IMR-90 (cell line): ENCODE results near the gene TMX1. TPM values are rescaled to one million over a fixed set of nuclear protein-coding genes. Genes with fewer than 3 reads are reported as not detected.

Experiments used
- ATAC-seq: fragments of 200-7000 bp; cut with Tn5 transposase; 2 replicates; pipeline ENCODE4 v1.9.1; 2020; ENCODE audit warnings: low read depth, mild to moderate bottlenecking, moderate library complexity
- BruUV-seq: library from RNA; stranded (reverse); fragments of 400-500 nt; replicated peaks from 2 replicates; lab custom pipeline; 2021; lab: Mats Ljungman, UMichigan
- CTCF ChIA-PET: fragments of 300-600 bp; formaldehyde crosslinking; extraction: SDS; loops from one replicate; lab custom pipeline; 2021; ENCODE audit warnings: antibody characterized with exemption; lab: Yijun Ruan, JAX
- POLR2A ChIA-PET: fragments of 300-600 bp; sonication (Branson Sonifier 250); formaldehyde crosslinking; loops from one replicate; lab custom pipeline; 2022; ENCODE audit warnings: antibody characterized with exemption; ENCODE audit not compliant: unreplicated experiment; lab: Charles Lee
- DNase-seq: peaks from one replicate; pipeline ENCODE4 v3.0.0; 2013
- H2AFZ ChIP-seq: replicated peaks from 2 replicates; pipeline ENCODE3; 2013; ENCODE audit warnings: low read length, mild to moderate bottlenecking; ENCODE audit not compliant: poor library complexity
- H2AK5ac ChIP-seq: 2 replicates; pipeline ENCODE4 v1.6.1; 2013; ENCODE audit warnings: low read depth, low read length, inconsistent platforms
- H2AK9ac ChIP-seq: replicated peaks from 2 replicates; pipeline ENCODE3; 2013; ENCODE audit warnings: mild to moderate bottlenecking, low read depth, low read length, moderate library complexity; ENCODE audit not compliant: poor library complexity
- H2BK120ac ChIP-seq: 2 replicates; pipeline ENCODE4 v1.6.1; 2013; ENCODE audit warnings: low read depth, low read length, inconsistent platforms
- H2BK15ac ChIP-seq: 3 replicates; pipeline ENCODE4 v1.6.1; 2013; ENCODE audit warnings: low read depth, low read length, inconsistent platforms
- H2BK20ac ChIP-seq: 2 replicates; pipeline ENCODE4 v1.6.1; 2013; ENCODE audit warnings: low read depth, mild to moderate bottlenecking, inconsistent platforms, low read length, moderate library complexity
- H2BK5ac ChIP-seq: 2 replicates; pipeline ENCODE4 v1.6.1; 2013; ENCODE audit warnings: mild to moderate bottlenecking, low read depth, low read length, inconsistent platforms; ENCODE audit not compliant: poor library complexity, severe bottlenecking
- H3K14ac ChIP-seq: replicated peaks from 2 replicates; pipeline ENCODE4 v1.6.1; 2013; ENCODE audit warnings: low read depth, low read length, inconsistent platforms
- H3K18ac ChIP-seq: 2 replicates; pipeline ENCODE4 v1.6.1; 2013; ENCODE audit warnings: low read depth, low read length, control low read depth
- H3K23ac ChIP-seq: 2 replicates; pipeline ENCODE4 v1.6.1; 2013; ENCODE audit warnings: low read depth, low read length, inconsistent platforms
- H3K27ac ChIP-seq: 2 replicates; pipeline ENCODE4 v1.5.1; 2013; ENCODE audit warnings: mild to moderate bottlenecking, control low read depth, low read length; ENCODE audit not compliant: insufficient read depth
- H3K27me3 ChIP-seq: 2 replicates; pipeline ENCODE4 v1.6.1; 2013; ENCODE audit warnings: low read length; ENCODE audit not compliant: control insufficient read depth, insufficient read depth
- H3K36me3 ChIP-seq: 2 replicates; pipeline ENCODE4 v1.6.1; 2013; ENCODE audit warnings: low read length, mixed read lengths; ENCODE audit not compliant: control insufficient read depth, insufficient read depth
- H3K4ac ChIP-seq: 2 replicates; pipeline ENCODE4 v1.6.1; 2013; ENCODE audit warnings: low read depth, low read length, inconsistent platforms
- H3K4me1 ChIP-seq: 2 replicates; pipeline ENCODE4 v1.6.1; 2013; ENCODE audit warnings: low read length, mixed read lengths; ENCODE audit not compliant: control insufficient read depth, insufficient read depth
- H3K4me2 ChIP-seq: 2 replicates; pipeline ENCODE4 v1.6.1; 2013; ENCODE audit warnings: low read depth, mild to moderate bottlenecking, control low read depth, low read length, moderate library complexity
- H3K4me3 ChIP-seq: 2 replicates; pipeline ENCODE4 v1.5.1; 2013; ENCODE audit warnings: low read depth, mild to moderate bottlenecking, control low read depth, low read length, moderate library complexity; ENCODE audit not compliant: insufficient read depth
- H3K56ac ChIP-seq: 2 replicates; pipeline ENCODE4 v1.6.1; 2013; ENCODE audit warnings: low read length, inconsistent platforms; ENCODE audit not compliant: insufficient read depth; ENCODE audit errors: extremely low read depth
- H3K79me1 ChIP-seq, 2 experiments: 2 replicates each; pipeline ENCODE4 v1.6.1; 2013; ENCODE audit warnings: low read length in 2 of 2, inconsistent platforms in 1 of 2, low read depth in 1 of 2
- H3K9ac ChIP-seq: 2 replicates; pipeline ENCODE4 v1.6.1; 2013; ENCODE audit warnings: low read depth, low read length, control low read depth
- H3K9me1 ChIP-seq: 2 replicates; pipeline ENCODE4 v1.6.1; 2013; ENCODE audit warnings: low read length, inconsistent platforms; ENCODE audit not compliant: insufficient read depth
- H3K9me3 ChIP-seq: 2 replicates; pipeline ENCODE4 v1.6.1; 2013; ENCODE audit warnings: low read length; ENCODE audit not compliant: control insufficient read depth, insufficient read depth
- H4K20me1 ChIP-seq: 2 replicates; pipeline ENCODE4 v1.6.1; 2013; ENCODE audit warnings: low read length, inconsistent platforms; ENCODE audit not compliant: insufficient read depth
- H4K5ac ChIP-seq: 2 replicates; pipeline ENCODE4 v1.6.1; 2013; ENCODE audit warnings: mild to moderate bottlenecking, low read depth, low read length, control low read depth
- H4K8ac ChIP-seq, 2 experiments: 2 replicates each; pipeline ENCODE4 v1.6.1; 2013; ENCODE audit warnings: low read depth in 2 of 2, low read length in 2 of 2, control low read depth in 1 of 2, inconsistent platforms in 1 of 2
- H4K91ac ChIP-seq: 2 replicates; pipeline ENCODE4 v1.6.1; 2013; ENCODE audit warnings: low read depth, low read length, inconsistent platforms; ENCODE audit not compliant: insufficient read depth
- CHD1 ChIP-seq: IDR thresholded peaks from 2 replicates; pipeline ENCODE4 v1.6.1; 2012; ENCODE audit warnings: low read depth, low read length, improper control_type of control experiment
- FOS ChIP-seq: fragments of 150-350 bp; IDR thresholded peaks from 2 replicates; pipeline ENCODE4 v1.6.1; 2016; ENCODE audit warnings: low read depth, low read length
- WGBS, 2 experiments: methylation state at CpG; one replicate each; pipeline versions ENCODE4 v1.1.5 to v1.1.7; 2013; ENCODE audit warnings: missing lambda C conversion rate in 2 of 2; ENCODE audit not compliant: insufficient read length in 1 of 2; ENCODE audit errors: extremely low coverage in 2 of 2; 5-methylcytosine and 5-hydroxymethylcytosine counted together
- dilution Hi-C: fragments of 300-500 bp; cut with HindIII; formaldehyde crosslinking; loops from one replicate; pipeline ENCODE4 v1.14.3; 2018; ENCODE audit warnings: low sequenced_read_pairs; ENCODE audit not compliant: unreplicated experiment
- in situ Hi-C: fragments of 300-500 bp; cut with MboI; formaldehyde crosslinking; loops from 3 replicates; pipeline ENCODE4 v1.14.3; 2019; ENCODE audit warnings: low sequenced_read_pairs, inconsistent platforms, mixed read lengths
- intact Hi-C: fragments of 100-400 bp; cut with micrococcal nuclease; formaldehyde crosslinking; loops from 2 replicates; pipeline ENCODE4 v1.10.0; 2022
- polyA plus RNA-seq, 3 experiments: library from polyadenylated mRNA; depleted of rRNA; stranded (reverse); fragments of >200 nt; gene quantifications; 2 replicates each; pipeline ENCODE4 v1.2.3, GENCODE V29; 2012; ENCODE audit warnings: low replicate concordance in 1 of 3
- total RNA-seq: library from RNA; depleted of rRNA; stranded (reverse); fragments of >200 nt; gene quantifications from 2 replicates; pipeline ENCODE4 v1.2.3, GENCODE V29; 2012
- TF ChIP-seq, protein P1 (sequence below): conservative IDR thresholded peaks from 2 replicates; pipeline ENCODE4 v1.5.1; 2012; ENCODE audit warnings: mild to moderate bottlenecking, low read depth, low read length, improper control_type of control experiment

TMX1 gene
- total and polyA plus RNA-seq, 2 of the 4 experiments (the other 2 are of a cell fraction), result 15.3 to 24.7 TPM

DNA sequence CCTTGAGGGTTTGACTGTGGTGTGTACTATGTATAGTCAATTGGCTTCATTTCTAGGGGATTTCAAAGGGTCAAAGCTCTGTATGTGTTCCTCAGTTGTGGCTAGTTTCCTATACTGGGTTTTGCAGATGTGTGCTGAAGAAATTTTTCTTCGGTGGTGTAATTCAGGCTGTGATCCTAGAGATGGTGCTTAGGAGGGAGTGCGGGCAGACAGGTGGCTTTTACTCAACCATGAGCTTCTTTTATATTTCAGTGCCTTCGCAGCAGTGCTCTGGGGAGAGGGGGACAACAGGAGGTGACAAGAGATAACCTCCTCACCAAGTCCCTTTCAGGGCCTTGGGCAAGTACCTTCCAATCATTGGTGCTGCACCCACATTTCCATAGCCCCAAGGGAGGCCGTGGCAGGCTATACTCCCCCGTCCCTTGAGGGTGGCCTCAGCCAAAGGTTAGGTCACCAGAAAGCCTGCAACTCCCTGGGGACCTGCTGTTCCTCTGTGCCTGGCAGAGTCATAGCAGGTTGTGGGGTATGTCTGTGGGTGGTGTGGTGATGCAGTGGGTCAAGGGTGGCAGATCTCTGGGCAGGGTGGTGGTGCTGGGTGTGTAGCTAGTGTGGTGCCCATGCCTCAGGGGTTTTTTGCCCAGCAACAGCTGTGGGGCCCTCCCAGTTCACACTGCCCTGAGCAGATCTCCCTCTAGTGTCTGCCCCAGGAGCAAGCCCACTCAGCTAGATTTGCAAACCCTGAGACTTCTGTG is 37.0 kb upstream of the TMX1 start:
- intact Hi-C loops, result loop anchor here (5.0 kb wide), 1 partner anchor 56 kb away; no protein-coding TSS in a partner anchor
- in situ Hi-C loops, result loop anchor here (25.0 kb wide), 1 partner anchor 616 kb away; no protein-coding TSS in a partner anchor
- H4K8ac ChIP-seq, result no peak overlapping the region

More for the DNA sequence above, 37.0 kb upstream of the TMX1 start:
- Histone ChIP-seq H3K27ac (no peak overlapping the region), H3K4me1 (no peaks in the 10 kb centered on the region), H3K9me1 (no peaks in the 10 kb centered on the region), H4K20me1 (no peaks in the 10 kb centered on the region), H3K4me2 (no peak overlapping the region), H3K18ac (no peak overlapping the region), H3K9ac (no peak overlapping the region), H3K4me3 (no peak overlapping the region), H3K4ac (no peak overlapping the region), H3K14ac (no peak overlapping the region), H3K23ac (no peak overlapping the region), H3K9me3 (no peaks in the 10 kb centered on the region), H3K56ac (no peak overlapping the region), H3K36me3 (no peaks in the 10 kb centered on the region), H2AK5ac (no peak overlapping the region), H2BK15ac (no peak overlapping the region), H3K27me3 (peaks cover 37% of the 10 kb centered on the region), H2AK9ac (no peak overlapping the region), H4K5ac (no peak overlapping the region), H2BK5ac (no peak overlapping the region), H2AFZ (no peak overlapping the region), H2BK120ac (no peak overlapping the region), H2BK20ac (no peak overlapping the region), H3K79me1 (no peaks in the 10 kb centered on the region), H4K91ac (no peak overlapping the region)
- DNase-seq (no peak), ATAC-seq (no peak)
- no CpG with 5 or more reads among the region's 5 CpGs for WGBS, 2 experiments
- TF ChIP-seq FOS (no peak), CHD1 (no peak)
- TF ChIP-seq, protein P1, sequence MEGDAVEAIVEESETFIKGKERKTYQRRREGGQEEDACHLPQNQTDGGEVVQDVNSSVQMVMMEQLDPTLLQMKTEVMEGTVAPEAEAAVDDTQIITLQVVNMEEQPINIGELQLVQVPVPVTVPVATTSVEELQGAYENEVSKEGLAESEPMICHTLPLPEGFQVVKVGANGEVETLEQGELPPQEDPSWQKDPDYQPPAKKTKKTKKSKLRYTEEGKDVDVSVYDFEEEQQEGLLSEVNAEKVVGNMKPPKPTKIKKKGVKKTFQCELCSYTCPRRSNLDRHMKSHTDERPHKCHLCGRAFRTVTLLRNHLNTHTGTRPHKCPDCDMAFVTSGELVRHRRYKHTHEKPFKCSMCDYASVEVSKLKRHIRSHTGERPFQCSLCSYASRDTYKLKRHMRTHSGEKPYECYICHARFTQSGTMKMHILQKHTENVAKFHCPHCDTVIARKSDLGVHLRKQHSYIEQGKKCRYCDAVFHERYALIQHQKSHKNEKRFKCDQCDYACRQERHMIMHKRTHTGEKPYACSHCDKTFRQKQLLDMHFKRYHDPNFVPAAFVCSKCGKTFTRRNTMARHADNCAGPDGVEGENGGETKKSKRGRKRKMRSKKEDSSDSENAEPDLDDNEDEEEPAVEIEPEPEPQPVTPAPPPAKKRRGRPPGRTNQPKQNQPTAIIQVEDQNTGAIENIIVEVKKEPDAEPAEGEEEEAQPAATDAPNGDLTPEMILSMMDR, result no peak
- dilution Hi-C loops, result no loop called here
- no TSS peak for BruUV-seq
- ChIA-PET CTCF (interaction anchor here (0.6 kb wide), 1 partner anchor 16 kb away, joined by 3 read pairs; no protein-coding TSS in a partner anchor), POLR2A (no interaction called here)
